Measurements from ENCODE around the gene CCDC30.

GRCh38 chr1:42587753-42588152, 124.7 kb downstream of the CCDC30 start:
- TF ChIP-seq POLR2A (IDR thresholded peaks at IDR 0.05) = no peak
- TF ChIP-seq, protein P1, sequence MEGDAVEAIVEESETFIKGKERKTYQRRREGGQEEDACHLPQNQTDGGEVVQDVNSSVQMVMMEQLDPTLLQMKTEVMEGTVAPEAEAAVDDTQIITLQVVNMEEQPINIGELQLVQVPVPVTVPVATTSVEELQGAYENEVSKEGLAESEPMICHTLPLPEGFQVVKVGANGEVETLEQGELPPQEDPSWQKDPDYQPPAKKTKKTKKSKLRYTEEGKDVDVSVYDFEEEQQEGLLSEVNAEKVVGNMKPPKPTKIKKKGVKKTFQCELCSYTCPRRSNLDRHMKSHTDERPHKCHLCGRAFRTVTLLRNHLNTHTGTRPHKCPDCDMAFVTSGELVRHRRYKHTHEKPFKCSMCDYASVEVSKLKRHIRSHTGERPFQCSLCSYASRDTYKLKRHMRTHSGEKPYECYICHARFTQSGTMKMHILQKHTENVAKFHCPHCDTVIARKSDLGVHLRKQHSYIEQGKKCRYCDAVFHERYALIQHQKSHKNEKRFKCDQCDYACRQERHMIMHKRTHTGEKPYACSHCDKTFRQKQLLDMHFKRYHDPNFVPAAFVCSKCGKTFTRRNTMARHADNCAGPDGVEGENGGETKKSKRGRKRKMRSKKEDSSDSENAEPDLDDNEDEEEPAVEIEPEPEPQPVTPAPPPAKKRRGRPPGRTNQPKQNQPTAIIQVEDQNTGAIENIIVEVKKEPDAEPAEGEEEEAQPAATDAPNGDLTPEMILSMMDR (IDR thresholded peaks at IDR 0.05) = no peak

Measured in thyroid gland (tissue), 4 donors.